Ovary (tissue), 3 donors: ENCODE data around the gene ULBP2.
"Not testable (repeated sequence)": the region's sequence is repeated elsewhere in the genome, so short reads cannot be mapped to it uniquely, and the experiment has no call there.

Experiments
- CTCF ChIP-seq, 3 donors: fragments of 450-650 bp in 2 of 3; fragments of 200-600 bp in 1 of 3; IDR thresholded peaks; one replicate each; pipeline versions ENCODE4 v1.5.1 to v1.8.0; 2016 to 2022; ENCODE audit warnings: antibody characterized with exemption in 3 of 3, mild to moderate bottlenecking in 1 of 3
- EP300 ChIP-seq: sonication (generic); formaldehyde crosslinking; IDR thresholded peaks from one replicate; pipeline ENCODE4 v1.6.1; 2017; ENCODE audit warnings: antibody characterized with exemption
- POLR2A ChIP-seq: fragments of 450-650 bp; IDR thresholded peaks from one replicate; pipeline ENCODE4 v1.6.1; 2017; ENCODE audit warnings: antibody characterized with exemption, mild to moderate bottlenecking, moderate library complexity
- donor health status: DM: no; HTN: no; CAD: no.

GRCh38 chr6:149955654-149956317 lies 14.0 kb downstream of the ULBP2 start:
- TF ChIP-seq EP300; CTCF (IDR thresholded peaks at IDR 0.05); POLR2A: not testable (repeated sequence)
